Mammary epithelial cell (primary cell): ENCODE data around the gene PPP6R1.

Source experiments
- CTCF ChIP-seq, 2 donors: IDR thresholded peaks in 1 of 2; conservative IDR thresholded peaks in 1 of 2; 2 replicates each; pipeline ENCODE4 v1.5.1; 2011 to 2012; ENCODE audit warnings: inconsistent platforms in 2 of 2, low read length in 2 of 2, mild to moderate bottlenecking in 2 of 2, control low read depth in 1 of 2, low read depth in 1 of 2; ENCODE audit not compliant: insufficient read depth in 1 of 2; ENCODE audit errors: extremely low read depth in 1 of 2
- EZH2 ChIP-seq: IDR thresholded peaks from 2 replicates; pipeline ENCODE4 v1.6.1; 2012; ENCODE audit warnings: low read length, inconsistent platforms, borderline replicate concordance

GRCh38 chr19:55275851-55276719 is 17.3 kb upstream of the PPP6R1 start:
- TF ChIP-seq CTCF (conservative IDR thresholded peaks at IDR 0.05 in 1 of 2, IDR thresholded peaks at IDR 0.05 in 1 of 2; ENCODE audit: extremely low read depth in 1 of 2, insufficient read depth in 1 of 2, low read depth in 1 of 2, low read length in 2 of 2), result no peak
- TF ChIP-seq EZH2, result no peak
